ENCODE results near the gene IFITM10.

The IFITM10 gene

DNA sequence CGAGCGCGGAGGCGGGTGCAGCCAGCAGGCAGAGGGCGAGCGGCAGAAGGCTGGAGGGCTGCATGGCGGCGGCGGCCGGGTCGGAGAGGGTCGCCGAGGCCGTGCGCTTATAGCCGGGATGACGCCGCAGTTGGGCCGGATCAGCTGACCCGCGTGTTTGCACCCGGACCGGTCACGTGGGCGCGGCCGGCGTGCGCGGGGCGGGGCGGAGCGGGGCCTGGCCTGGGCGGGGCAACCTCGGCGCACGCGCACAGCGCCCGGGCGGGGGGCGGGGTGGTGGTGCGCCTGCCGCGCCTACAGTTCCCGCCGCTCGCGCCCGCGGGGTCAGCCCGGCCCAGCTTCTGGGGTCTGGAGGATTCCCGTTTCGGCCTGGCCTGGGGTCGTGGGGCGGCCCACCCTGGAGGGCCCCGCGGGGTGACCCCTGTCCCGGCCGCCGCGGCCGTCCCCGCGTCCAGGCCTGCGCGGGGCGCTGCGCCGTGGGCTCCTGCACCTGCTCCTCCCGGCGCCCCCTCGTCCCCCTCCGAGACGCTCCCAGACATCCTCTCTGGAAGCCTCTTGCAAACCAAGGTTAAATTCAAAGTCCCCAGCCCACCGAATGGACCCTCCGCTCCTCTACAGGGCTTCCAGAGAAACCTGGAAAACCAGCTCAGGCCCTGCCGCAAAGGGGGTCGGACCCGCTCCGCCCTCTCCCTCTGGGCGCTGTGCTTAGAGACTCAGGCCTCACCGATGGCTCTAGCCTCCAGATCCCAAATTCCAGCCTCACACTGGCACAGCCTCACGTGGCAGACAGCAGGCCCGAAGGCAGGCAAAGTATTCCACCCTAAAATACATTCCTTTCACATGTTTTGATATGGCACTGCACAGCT lies 13.6 kb upstream of the IFITM10 start, which contains the start of gene CTSD:
CTSD (minus strand) TSS at position 132 of the 866 bp plus-strand sequence; CDS start at position 64, 68 bp downstream.
- peak; percentile 82 for DNase-seq (ENCODE audit: low spot score)

DNA sequence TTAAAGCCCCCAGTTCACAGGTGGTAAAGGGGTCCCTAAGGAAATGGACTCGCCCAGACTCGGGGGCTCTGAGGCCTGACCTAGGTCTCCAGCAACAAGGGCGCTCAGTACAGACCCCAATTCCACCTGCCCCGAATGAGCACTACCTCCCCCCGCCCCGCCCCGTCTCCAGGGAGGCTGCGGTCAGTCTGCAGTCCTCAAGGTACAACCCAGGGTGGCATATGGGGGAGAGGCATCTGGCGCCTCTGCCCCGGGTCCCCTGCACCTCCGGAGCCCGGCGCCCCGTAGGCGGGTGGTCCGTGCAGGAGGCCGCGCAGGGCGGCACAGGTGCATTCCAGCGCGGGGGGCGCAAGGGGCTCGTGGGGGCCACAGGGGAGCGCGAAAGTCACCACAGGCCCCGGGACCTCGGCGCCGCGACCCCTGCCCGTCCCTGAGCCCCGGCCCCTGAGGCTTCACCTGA lies 13.0 kb upstream of the IFITM10 start:
- no peak for DNase-seq (ENCODE audit: low spot score)

DNA sequence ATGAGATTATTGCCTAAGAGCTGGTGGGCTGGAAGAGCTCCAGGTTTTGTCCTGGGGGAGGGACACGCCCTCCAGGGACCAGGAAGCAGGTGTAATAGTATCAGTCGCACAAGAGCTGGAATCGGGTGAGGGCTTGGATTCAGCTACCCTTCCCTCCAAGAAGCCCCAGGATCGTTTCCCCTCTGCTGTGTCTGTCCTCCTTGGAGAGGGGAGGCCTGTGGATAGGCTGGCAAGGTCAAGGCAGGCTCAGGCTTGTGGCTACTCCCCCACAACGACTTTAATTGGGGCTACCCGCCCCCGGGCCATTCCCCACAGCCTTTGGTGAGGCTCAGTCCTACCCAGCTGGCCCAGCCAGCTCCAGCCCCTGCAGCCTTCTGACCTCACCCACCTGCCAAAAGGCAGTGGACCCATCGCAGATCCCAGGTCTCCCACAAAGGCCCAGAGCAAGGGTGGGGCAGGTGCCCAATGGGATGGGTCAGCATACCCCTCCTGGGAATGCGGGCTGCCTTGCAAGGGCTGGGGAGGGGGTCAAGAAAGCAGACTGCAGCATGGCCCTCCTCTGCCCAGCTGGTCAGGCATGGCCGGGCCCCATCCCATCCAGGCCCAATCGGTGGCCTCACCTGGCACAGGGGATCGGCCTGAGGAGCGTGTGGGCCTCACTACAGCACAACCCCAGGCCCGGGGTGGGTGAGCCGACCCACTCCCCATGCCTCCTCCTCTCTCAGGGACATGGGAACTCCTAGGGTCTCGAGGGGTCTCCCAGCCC lies 12.3 kb upstream of the IFITM10 start:
- DNase-seq (ENCODE audit: low spot score): no peak

DNA sequence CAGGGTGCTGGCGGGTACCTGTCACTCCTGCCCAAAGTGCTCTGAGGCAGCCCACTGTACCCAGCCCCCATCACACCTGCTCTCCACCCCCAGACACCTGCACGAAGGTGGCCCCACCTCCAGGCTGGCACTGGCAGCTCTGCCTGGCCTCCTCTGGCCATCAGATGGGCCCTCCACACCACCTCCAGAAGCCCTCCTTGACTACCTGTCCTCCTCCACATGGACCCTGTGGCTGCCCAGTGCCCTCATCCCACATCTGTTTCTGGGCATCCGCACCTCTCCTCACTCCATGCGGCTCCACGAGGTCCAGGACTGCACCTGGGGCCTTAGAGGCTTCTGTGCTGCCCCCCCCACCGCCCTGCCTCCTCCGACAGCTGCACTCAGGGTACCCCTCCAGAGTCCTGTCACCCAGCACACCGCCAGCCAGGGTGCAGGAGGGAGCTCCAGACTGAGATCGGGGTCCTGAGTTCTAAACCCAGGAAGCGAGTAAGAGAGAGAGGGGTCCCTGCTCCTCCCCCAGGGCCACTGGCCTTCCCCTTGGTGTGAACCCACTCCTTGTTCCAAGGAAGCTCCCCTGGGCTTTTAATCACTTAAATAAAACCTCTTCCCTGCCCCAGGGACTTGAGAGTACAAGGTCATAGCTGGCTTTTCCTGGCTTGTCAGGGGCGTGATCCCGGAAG lies 11.6 kb upstream of the IFITM10 start:
- no peak for DNase-seq (ENCODE audit: low spot score)

DNA sequence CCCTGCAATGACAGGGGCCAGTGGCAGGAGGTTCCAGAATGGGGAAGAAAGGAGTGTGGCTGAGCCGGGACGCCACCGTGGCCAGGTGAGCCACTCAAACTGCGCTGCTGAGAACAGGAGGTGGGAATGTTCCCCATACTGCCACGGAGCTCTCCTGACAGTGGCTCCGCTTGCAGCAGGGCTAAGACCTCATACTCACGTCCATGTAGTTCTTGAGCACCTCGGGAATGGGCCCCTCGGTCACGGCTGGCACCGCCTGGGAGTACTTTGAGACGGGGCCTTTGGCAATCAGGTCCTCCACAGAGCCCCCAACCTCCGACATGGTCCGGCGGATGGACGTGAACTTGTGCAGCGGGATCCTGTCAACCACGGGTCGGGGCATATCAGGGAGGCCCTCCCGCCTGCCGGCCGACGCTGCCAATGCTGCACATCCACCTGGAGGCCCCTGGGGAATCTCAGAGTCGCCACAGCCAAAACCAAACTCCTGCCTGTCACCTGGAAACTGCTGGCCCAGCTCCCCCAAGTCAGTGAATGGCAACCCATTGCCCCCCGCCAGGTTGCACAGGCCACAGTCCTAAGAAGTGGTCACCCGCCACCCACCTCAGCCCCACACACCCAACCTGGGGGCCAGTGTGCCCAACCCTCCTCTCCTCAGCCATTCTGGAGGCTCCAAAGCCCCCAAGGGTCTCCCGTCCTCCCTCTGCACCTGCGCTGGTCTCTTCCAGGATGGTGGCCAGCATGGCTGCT lies 10.9 kb upstream of the IFITM10 start:
- no peak for DNase-seq (ENCODE audit: low spot score)

DNA sequence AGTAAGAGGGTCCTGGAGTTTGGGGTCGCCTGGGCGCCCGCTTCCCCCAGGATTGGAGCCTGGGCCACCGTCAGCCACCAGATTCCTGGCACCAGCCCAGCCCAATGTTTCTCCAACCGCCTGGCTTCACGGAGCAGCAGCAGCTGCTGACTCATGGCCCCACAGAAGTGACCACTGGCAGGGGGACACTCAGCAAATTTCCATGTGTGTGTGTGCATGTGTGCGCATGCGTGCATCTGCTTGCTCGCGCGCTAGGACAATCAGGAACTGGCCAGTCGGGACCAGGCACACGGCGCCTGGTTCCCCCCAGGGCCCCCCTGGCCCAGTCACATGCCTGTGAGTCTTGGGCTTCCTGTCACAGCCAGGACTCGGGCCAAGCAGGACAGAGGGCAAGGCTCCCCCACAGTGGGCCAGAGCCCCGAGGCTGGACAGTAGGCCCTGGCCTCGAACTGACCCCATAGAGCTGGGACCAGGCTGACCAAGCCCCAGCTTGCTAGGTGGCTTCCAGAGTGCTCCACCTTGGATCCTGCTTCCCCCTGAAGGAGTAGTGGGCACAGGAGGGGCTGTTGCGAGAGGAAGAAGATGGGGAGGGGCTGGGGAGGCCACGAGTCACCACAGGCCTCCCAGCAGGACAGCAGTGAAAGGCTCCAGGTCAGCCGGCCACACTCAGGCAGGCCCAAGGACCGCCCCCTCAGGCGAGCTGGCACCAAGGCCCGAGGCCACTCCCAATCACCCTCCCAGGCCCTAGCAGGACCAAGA lies 10.1 kb upstream of the IFITM10 start:
- no peak for DNase-seq (ENCODE audit: low spot score)

DNA sequence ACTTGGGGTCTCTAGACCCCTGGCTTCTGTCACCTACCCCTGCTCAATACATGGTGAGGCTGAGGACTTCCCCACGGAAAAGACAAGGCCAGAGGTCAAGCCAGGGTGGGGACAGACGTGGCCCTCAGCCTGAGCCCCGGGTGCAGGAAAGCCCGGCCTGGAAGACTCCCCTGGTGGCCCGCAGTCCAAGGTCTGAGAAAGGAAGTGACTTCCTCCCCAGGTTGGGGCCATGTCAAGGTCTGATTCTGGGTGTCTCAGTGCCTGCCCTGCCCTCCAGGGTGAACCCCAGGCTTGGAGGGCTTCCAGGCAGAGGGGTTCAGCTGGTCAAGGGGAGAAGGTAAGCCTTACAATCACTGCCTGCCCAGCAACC lies 9.4 kb upstream of the IFITM10 start:
- no peak for DNase-seq (ENCODE audit: low spot score)

DNA sequence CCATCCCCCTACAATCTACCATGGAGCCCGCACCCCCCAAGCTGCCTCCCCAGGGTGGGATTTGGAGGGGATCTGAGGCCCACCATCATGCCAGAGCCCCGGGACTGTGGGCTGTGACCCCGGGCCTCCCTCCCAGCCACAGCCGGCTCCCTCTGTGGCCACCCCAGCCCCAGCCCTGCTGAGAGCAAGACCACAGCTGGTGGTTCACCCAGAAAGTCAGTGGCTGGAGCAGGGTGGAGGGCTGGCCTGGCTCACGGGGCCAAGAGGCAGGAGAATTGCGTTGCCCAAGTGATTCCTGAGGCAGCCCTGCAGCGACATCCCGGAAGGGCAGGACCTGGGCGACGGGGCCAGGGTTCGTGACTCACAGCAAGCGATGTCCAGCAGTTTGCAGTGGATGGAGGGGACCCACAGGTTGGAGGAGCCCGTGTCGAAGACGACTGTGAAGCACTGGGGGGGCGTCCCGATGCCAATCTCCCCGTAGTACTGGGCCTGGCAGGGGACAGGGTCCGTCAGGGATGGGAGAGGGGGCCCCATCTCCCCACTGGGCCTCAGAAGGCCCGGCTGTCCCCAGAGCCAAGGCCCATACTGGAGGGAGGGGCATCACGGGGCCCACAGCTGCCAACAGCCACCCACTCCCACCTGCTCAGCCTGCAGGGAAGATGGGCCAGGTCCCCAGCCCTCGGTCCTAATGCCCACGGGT lies 8.9 kb upstream of the IFITM10 start:
- DNase-seq (ENCODE audit: low spot score): no peak

DNA sequence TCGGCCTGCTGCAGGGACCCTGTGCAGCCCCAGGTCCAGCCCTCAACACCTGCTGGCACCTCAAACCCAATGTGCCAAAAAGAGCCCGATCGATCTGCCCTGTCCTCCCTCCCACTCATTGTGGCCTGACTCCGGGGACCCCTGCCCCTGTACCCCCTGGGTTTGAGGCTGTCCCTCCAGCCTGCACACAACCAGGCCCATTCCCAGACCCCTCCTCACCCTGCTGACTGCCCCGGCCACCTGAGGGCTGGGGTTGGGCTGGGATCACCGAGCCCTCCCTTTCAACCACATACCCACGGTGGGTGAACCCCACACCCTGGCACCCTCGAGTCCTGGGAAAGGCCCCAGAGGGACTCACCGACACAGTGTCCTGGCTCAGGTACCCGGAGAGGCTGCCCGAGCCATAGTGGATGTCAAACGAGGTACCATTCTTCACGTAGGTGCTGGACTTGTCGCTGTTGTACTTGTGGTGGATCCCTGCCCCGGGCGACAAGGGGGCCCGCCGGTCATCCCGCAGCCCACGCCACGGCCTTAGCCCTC lies 8.3 kb upstream of the IFITM10 start:
- DNase-seq (ENCODE audit: low spot score): no peak

DNA sequence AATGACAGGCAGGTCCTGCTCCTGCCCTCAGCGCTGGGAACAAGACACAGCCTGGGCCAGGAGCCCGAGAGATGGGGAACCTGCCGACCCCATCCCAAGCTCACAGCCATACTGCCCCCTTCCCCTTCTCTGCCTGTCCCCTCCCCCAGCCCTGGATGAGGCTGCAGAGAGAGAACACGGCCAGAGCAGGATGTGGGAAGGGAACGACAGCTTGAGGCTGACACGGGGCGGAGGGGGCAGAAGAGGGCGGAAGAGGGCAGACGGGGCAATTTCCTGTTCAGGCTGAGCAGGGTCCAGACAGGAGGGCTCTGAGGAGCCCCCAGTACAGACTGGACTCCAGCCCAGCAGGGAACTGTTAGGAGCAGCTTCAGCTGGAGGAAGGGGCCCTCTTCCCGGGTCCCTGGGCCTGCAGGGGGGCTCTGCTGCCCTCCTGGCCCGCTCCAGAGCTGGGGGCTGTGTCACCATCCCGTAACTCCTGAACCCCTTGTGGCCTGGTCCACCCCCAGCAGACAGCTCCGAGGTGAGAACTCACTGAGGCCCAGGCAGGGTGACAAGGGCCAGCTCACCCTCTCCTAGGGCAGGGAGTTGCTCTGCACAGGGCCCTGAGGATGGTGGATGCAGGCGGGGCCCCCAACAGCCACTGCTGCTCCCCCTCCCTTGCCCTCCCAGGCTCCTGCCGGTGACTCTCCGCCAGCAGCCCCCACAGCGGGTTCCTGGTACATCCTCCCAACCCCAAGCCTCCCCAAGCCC lies 7.6 kb upstream of the IFITM10 start:
- peak; percentile 63 for DNase-seq (ENCODE audit: low spot score)

DNA sequence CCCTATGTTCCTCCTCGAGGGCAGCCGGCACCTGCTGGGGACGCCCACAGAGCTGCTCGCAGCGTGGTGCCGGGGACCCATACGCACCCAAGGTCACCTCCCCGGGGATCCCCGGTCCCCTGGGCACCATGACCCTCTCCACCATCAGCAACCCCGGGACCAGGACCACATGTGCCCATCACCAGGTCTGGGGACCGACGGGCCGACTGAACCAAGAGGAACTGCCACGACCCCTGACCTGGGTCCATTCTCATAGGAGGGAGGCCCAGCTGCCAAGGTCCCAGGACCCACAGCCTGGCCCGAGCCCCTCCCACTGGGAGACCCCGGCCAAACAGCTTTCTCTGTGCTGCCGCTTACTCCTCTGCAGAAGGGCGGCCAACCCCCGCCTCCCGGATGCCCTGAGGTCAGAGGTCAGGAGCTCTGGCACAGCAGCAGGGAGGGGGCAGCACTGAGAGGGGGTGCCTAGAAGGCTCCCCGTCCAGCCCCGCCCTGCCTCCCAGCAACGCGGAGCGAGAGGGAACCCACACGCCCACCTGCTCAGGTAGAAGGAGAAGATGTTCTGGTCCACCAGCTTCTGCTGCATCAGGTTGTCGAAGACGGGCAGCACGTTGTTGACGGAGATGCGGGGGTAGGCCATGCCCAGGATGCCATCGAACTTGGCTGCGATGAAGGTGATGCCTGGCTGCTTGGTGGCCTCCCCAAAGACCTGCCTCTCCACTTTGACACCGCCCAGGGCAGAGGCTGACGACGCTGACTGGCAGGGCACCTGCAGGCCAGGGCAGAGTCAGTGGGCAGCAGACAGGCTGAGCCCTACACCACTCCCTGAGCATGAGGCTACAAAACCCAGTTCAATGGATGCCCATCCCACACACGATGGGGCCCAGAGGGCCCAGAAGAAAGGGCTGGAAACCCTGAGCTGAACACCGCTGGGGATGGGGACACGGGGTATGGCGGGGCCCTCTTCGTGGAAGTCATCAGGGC lies 6.7 kb upstream of the IFITM10 start:
- DNase-seq (ENCODE audit: low spot score): no peak

DNA sequence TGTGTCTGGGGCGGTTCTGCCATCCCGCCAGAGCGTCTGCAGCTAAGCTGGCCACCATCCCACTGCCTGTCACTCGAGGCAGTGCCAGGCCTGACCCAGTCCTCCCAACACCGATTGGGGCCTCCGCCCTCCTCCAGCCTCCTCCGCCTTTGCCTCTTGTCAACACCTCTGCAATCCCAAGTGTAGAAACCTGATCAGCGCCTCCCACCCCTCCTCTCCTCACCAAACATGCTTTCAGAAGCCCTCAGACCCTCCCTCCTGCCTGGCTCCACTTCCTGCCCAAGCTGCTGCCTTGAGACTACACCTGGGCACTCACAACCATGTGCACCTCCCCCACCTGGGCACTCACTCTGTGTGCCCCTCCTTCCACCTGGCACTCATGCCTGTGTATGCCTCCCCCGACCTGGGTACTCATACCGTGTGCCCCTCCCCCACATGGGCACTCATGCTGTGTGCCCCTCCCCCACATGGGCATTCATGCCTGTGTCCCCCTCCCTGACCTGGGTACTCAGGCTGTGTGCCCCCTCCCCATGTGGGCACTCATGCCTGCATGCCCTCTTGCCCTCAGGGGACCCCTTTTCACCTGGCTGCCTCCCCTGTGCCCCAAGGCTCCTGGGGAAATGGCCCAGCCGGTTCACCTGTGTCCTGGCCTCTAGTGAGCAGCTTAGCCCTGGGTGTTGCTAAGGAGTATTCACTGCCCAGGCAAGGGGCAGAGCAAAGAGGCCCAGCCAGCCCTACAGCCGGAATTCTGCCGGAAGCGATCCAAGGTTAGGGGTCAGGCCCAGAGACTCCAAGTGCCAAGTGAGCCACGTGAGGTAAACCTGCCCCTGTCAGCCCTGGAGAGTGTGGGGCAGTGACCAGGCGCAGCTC lies 5.5 kb upstream of the IFITM10 start:
- DNase-seq (ENCODE audit: low spot score): peak; percentile 29

DNA sequence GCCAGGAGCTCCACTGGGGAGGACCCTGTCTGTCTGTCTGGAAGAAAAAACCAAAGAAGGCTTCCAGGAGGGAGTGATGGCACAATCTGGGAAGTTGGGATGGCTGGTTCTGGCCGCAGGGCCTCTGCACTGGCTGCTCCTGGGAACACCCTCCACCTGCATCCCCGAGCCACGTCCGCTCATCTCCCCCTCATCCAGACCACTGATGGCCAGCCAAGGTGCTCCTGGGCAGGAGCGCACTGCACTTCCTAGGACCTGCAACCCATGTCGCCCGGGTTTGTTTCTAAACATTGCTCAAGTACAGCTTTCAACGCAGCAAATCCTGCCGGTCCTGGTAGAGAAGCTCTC lies 4.9 kb upstream of the IFITM10 start:
- DNase-seq (ENCODE audit: low spot score): no peak

DNA sequence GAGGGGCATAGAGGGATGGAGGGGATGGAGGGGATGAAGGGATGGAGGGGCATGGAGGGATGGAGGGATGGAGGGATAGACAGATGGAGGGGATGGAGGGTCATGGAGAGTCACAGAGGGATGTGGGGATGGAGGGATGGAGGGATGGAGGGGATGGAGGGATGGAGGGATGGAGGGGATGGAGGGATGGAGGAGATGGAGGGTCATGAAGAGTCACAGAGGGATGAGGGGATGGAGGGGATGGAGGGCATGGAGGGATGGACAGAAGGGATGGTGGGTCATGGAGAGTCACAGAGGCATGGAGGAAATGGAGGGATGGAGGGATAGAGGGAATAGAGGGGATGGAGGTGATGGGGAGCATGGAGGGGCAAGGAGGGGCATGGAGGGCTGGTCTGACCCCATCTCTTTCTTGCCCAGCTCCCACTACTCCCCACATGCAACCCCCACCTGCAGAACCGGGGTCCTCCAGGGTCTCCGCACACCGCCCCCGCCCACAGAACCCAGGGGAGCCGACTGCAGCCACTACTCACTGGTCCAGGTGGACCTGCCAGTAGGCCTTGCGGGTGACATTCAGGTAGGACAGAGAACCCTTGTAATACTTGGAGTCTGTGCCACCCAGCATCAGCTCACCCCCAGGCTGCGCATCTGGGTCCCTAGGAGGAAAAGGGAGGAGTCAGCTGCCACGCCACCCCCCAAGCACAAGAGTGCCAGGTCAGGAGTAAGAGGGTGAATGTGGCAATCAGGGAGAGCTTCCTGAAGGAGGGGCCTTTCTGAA lies 4.2 kb upstream of the IFITM10 start:
- no peak for DNase-seq (ENCODE audit: low spot score)

DNA sequence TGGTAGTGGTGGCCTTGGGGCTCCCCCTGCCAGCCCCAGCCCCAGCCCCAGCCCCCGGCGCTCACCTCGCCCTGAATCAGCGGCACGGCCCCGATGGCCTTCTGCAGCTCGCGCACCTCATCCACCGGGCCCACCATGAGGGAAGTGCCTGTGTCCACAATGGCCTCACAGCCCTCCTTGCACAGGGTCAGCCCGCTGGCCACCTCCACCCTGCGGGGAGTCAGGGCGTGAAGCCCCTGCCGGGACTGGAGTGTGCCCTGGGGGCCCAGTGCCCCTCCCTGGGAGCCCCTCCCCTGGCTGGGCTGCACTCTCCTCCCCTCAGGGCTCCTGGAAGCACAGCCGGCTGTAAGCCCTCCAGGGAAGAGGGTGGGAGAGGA lies 3.5 kb upstream of the IFITM10 start:
- DNase-seq (ENCODE audit: low spot score): no peak

DNA sequence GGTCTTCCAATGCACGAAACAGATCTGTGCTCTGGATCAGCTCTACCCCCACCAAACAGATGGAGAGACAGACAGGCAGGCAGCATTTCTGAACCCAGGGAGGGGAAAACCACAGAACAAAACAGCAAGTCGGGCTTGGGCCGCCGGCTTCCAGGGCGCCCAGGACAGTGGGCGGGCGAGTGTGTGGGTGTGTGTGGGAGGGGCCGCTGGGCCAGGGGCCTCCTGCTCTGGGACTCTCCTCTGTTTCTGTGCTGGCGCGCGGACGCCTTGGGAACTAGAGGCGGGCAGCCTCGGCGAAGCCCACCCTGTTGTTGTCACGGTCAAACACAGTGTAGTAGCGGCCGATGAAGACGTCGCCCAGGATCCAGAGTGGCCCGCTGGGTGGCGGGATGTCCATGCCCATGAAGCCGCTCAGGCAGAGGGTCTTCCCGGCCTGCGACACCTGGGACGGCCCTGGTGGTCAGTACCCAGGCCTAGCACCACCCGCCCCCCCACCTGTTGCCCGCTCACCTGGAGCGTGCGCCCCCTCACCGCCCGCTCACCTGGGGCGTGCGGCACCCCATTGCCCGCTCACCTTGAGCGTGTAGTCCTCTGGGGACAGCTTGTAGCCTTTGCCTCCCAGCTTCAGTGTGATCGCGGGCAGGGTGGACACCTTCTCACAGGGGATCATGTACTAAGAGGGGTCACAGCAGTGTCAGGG lies 3.0 kb upstream of the IFITM10 start:
- DNase-seq (ENCODE audit: low spot score): no peak
